ENCODE results near the gene APOC3. TPM values are rescaled to one million over a fixed set of nuclear protein-coding genes. Genes with fewer than 3 reads are reported as not detected.

The APOC3 gene
- total and polyA plus RNA-seq, 4 donors = 0.14 to 2.3 TPM; not detected in 2

GRCh38 chr11:116837231-116838091 lies 7.8 kb downstream of the APOC3 start, which contains the start of gene APOA1:
Gene APOA1 (minus strand): TSS chr11:116837622. CDS start chr11:116837387, 235 bp downstream.
- H3K4me1 ChIP-seq (ENCODE audit: control insufficient read depth in 5 of 5, insufficient read depth in 5 of 5, low read length in 5 of 5) = peaks cover 0 to 51% (median 13%) of the 10 kb centered on the region in 5 donors
- ATAC-seq (ENCODE audit: insufficient read depth, low FRiP score) (no peak), DNase-seq (peak in 2 of 3 donors; percentile 32 to 40)
- H3K27ac ChIP-seq (ENCODE audit: low read depth in 1 of 2, low read length in 1 of 2) = peak within 1 kb of the TSS; percentile 47 to 88
- no peaks in the 10 kb centered on the region for H3K9me3 ChIP-seq (ENCODE audit: control insufficient read depth in 4 of 4, insufficient read depth in 3 of 4, low read length in 3 of 4)
- no peaks in the 10 kb centered on the region for H3K36me3 ChIP-seq (ENCODE audit: control insufficient read depth in 4 of 4, insufficient read depth in 4 of 4, low read length in 4 of 4)
- WGBS, 2 donors = 82 to 85% methylated on average over 19 of the region's 19 CpGs
- H3K4me3 ChIP-seq = no peak within 1 kb of the TSS
- no peaks in the 10 kb centered on the region for H3K27me3 ChIP-seq (ENCODE audit: control insufficient read depth in 3 of 3, insufficient read depth in 3 of 3, low read length in 2 of 3)
- H3K9ac ChIP-seq (ENCODE audit: insufficient read depth in 1 of 2, low read length in 2 of 2) = no peak within 1 kb of the TSS
- no peak for TF ChIP-seq CTCF (IDR thresholded peaks at IDR 0.05; ENCODE audit: control extremely low read depth, extremely low read depth)

- Histone ChIP-seq H3K9ac (ENCODE audit: insufficient read depth in 1 of 2, low read length in 2 of 2) (no peak overlapping the region), H3K27me3 (ENCODE audit: control insufficient read depth in 3 of 3, insufficient read depth in 3 of 3, low read length in 2 of 3) (no peaks in the 10 kb centered on the region), H3K36me3 (ENCODE audit: control insufficient read depth in 4 of 4, insufficient read depth in 4 of 4, low read length in 4 of 4) (peaks cover 0 to 5% (median 2%) of the 10 kb centered on the region in 4 donors), H3K4me3 (no peak overlapping the region), H3K9me3 (ENCODE audit: control insufficient read depth in 4 of 4, insufficient read depth in 3 of 4, low read length in 3 of 4) (no peaks in the 10 kb centered on the region), H3K27ac (ENCODE audit: low read depth in 1 of 2, low read length in 1 of 2) (no peak overlapping the region), H3K4me1 (ENCODE audit: control insufficient read depth in 5 of 5, insufficient read depth in 5 of 5, low read length in 5 of 5) (peaks cover 0 to 51% (median 13%) of the 10 kb centered on the region in 5 donors)
- no peak for TF ChIP-seq CTCF (IDR thresholded peaks at IDR 0.05; ENCODE audit: control extremely low read depth, extremely low read depth)
- no peak for ATAC-seq (ENCODE audit: insufficient read depth, low FRiP score)
- DNase-seq = no peak
- 90 to 94% methylated on average over 6 of the region's 6 CpGs for WGBS, 2 donors
Observed at GRCh38 chr11:116838321-116839084, 8.8 kb downstream of the APOC3 start.

GRCh38 chr11:116840224-116840745 lies 10.6 kb downstream of the APOC3 start:
- TF ChIP-seq CTCF (IDR thresholded peaks at IDR 0.05; ENCODE audit: control extremely low read depth, extremely low read depth) = no peak
- DNase-seq = peak; percentile 68 to 86 (median 79)
- H3K27ac ChIP-seq (ENCODE audit: low read depth in 1 of 2, low read length in 1 of 2) = no peak overlapping the region
- H3K4me3 ChIP-seq = no peak overlapping the region
- no peak overlapping the region for H3K9ac ChIP-seq (ENCODE audit: insufficient read depth in 1 of 2, low read length in 2 of 2)
- peaks cover 4 to 11% (median 9%) of the 10 kb centered on the region in 4 donors for H3K36me3 ChIP-seq (ENCODE audit: control insufficient read depth in 4 of 4, insufficient read depth in 4 of 4, low read length in 4 of 4)
- H3K9me3 ChIP-seq (ENCODE audit: control insufficient read depth in 4 of 4, insufficient read depth in 3 of 4, low read length in 3 of 4) = no peaks in the 10 kb centered on the region
- no peak for ATAC-seq (ENCODE audit: insufficient read depth, low FRiP score)
- peaks cover 0 to 45% (median 6%) of the 10 kb centered on the region in 5 donors for H3K4me1 ChIP-seq (ENCODE audit: control insufficient read depth in 5 of 5, insufficient read depth in 5 of 5, low read length in 5 of 5)
- no peaks in the 10 kb centered on the region for H3K27me3 ChIP-seq (ENCODE audit: control insufficient read depth in 3 of 3, insufficient read depth in 3 of 3, low read length in 2 of 3)
- 61 to 65% methylated on average over 6 of the region's 6 CpGs for WGBS, 2 donors

Data from lung (tissue), 12 donors.